Limb (tissue), 2 donors: ENCODE results near the gene HCST.
"Not testable (repeated sequence)": the region's sequence is repeated elsewhere in the genome, so short reads cannot be mapped to it uniquely, and the experiment has no call there.

Experiments used
- DNase-seq, 2 donors: peaks; one replicate each; pipeline ENCODE4 v3.0.0-alpha.2; 2016; ENCODE audit errors: extremely low spot score in 2 of 2

The HCST gene

GRCh38 chr19:35879770-35880317 is 22.5 kb upstream of the HCST start:
- peak; percentile 86 to 90 for DNase-seq

- DNase-seq = peak; percentile 33 to 72
Measured at GRCh38 chr19:35882114-35882832, 20.1 kb upstream of the HCST start.

- DNase-seq = no peak
Measured at GRCh38 chr19:35883882-35884281, 18.4 kb upstream of the HCST start.

- no peak for DNase-seq
Measured at GRCh38 chr19:35885225-35885738, 17.0 kb upstream of the HCST start.

- no peak for DNase-seq
Measured at GRCh38 chr19:35885904-35886303, 16.4 kb upstream of the HCST start.

- no peak for DNase-seq
Measured at GRCh38 chr19:35887197-35887596, 15.1 kb upstream of the HCST start.

GRCh38 chr19:35888398-35888797 is 13.9 kb upstream of the HCST start:
- DNase-seq = no peak

GRCh38 chr19:35889370-35890112 is 12.8 kb upstream of the HCST start:
- DNase-seq = no peak

- no peak for DNase-seq
Measured at GRCh38 chr19:35890113-35890650, 12.1 kb upstream of the HCST start.

- not testable (repeated sequence) for DNase-seq
Measured at GRCh38 chr19:35891819-35892218, 10.5 kb upstream of the HCST start.

GRCh38 chr19:35894342-35894741 is 8.0 kb upstream of the HCST start:
- DNase-seq = no peak

- DNase-seq = no peak
Measured at GRCh38 chr19:35895911-35896642, 6.3 kb upstream of the HCST start.

GRCh38 chr19:35896643-35897040 is 5.7 kb upstream of the HCST start:
- DNase-seq = no peak

- no peak for DNase-seq
Measured at GRCh38 chr19:35897706-35898451, 4.5 kb upstream of the HCST start.

GRCh38 chr19:35898499-35898809 is 3.9 kb upstream of the HCST start:
- no peak for DNase-seq

GRCh38 chr19:35899547-35900214 is 2.6 kb upstream of the HCST start:
- peak; percentile 81 to 85 for DNase-seq

GRCh38 chr19:35901055-35901644 is 1.2 kb upstream of the HCST start:
- DNase-seq = no peak

- no peak for DNase-seq
Measured at GRCh38 chr19:35902870-35903475, 644 bp downstream of the HCST start.

GRCh38 chr19:35903550-35904179 is 1.3 kb downstream of the HCST start:
- DNase-seq = peak in 1 of 2 donors; percentile 63
